ENCODE measurements around the gene CCRL2. TPM values are rescaled to one million over a fixed set of nuclear protein-coding genes. Genes with fewer than 3 reads are reported as not detected.

CCRL2 gene
- total and polyA plus RNA-seq, 11 donors, result 0.70 to 8.1 (median 1.7) TPM

DNA sequence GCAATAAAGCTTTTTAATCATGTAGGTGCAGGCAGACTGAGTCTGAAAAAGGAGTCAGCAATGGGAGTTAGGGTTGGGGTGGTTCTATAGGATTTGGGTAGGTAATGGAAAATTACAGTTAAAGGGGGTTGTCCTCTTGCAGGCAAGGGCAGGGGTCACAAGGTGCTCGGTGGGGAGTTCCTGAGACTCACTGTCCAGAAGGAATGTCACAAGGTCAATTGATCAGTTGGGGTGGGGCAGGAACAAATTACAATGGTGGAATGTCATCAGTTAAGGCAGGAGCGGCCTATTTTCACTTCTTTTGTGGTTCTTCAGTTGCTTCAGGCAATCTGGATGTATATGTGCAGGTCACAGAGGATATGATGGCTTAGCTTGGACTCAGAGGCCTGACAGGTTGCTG, 14.0 kb upstream of the CCRL2 start:
- ATAC-seq (no peak), DNase-seq (no peak)
- Histone ChIP-seq H3K27ac (no peak overlapping the region), H3K27me3 (no peaks in the 10 kb centered on the region), H3K36me3 (no peaks in the 10 kb centered on the region), H3K9me3 (no peaks in the 10 kb centered on the region), H3K4me1 (peaks cover 0 to 33% (median 0%) of the 10 kb centered on the region in 12 donors), H3K4me3 (no peak overlapping the region)
- 77 to 90% (median 86%) methylated on average over 2 of the region's 2 CpGs for WGBS, 4 donors
- TF ChIP-seq, protein P1, sequence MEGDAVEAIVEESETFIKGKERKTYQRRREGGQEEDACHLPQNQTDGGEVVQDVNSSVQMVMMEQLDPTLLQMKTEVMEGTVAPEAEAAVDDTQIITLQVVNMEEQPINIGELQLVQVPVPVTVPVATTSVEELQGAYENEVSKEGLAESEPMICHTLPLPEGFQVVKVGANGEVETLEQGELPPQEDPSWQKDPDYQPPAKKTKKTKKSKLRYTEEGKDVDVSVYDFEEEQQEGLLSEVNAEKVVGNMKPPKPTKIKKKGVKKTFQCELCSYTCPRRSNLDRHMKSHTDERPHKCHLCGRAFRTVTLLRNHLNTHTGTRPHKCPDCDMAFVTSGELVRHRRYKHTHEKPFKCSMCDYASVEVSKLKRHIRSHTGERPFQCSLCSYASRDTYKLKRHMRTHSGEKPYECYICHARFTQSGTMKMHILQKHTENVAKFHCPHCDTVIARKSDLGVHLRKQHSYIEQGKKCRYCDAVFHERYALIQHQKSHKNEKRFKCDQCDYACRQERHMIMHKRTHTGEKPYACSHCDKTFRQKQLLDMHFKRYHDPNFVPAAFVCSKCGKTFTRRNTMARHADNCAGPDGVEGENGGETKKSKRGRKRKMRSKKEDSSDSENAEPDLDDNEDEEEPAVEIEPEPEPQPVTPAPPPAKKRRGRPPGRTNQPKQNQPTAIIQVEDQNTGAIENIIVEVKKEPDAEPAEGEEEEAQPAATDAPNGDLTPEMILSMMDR (IDR thresholded peaks at IDR 0.05), result no peak
- no peak for TF ChIP-seq POLR2A (IDR thresholded peaks at IDR 0.05)
- intact Hi-C loops (cut with DNase I), result no loop called here

DNA sequence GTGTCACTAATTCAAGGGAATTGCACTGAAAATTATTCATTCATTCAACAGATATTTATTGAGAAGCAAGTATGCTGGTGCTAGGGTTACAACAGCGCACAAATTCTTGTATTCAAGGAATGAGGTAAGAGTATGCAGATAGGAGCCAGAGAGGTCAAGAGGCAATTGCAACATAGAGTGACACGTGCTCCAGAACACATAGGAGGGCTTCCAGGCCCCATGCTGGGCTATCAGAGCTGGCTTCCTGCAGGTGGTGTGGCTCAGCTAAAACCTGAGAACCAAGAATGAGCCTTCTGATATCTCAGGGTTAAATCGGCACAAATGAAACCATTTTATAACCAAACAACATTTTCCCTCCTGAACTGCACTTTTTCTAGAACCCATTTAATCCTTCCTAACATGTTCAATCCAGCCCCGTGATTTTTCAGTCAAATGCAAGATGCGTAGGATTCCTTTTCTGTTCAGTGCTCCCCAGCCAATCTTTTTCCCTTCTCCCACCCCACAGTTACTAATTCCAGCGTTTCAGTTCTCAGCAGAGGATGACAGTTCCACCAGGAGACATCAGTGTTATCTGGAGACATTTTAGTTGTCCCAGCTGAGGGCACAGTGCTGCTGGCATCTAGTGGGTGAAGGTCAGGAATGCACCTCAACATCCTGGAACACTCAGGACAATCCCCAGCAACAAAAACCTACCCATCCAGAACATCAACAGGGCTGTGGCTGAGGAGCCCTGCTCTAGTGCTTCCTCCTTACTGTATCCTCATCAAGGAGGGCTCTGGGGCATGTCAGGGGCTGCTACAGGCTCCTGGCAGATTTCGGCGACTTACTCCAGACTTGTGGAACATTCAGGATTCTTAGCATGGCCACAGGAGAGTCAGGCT, 13.3 kb upstream of the CCRL2 start:
- Histone ChIP-seq H3K9me3 (no peaks in the 10 kb centered on the region), H3K27me3 (no peaks in the 10 kb centered on the region), H3K4me1 (peaks cover 0 to 34% (median 0%) of the 10 kb centered on the region in 12 donors), H3K36me3 (no peaks in the 10 kb centered on the region), H3K27ac (no peak overlapping the region), H3K4me3 (no peak overlapping the region)
- no peak for TF ChIP-seq POLR2A (IDR thresholded peaks at IDR 0.05)
- TF ChIP-seq, protein P1 (IDR thresholded peaks at IDR 0.05), result no peak
- intact Hi-C loops (cut with DNase I), result no loop called here
- 70 to 80% (median 75%) methylated on average over 8 of the region's 8 CpGs for WGBS, 4 donors
- DNase-seq (no peak), ATAC-seq (peak in 1 of 4 donors; percentile 26)

DNA sequence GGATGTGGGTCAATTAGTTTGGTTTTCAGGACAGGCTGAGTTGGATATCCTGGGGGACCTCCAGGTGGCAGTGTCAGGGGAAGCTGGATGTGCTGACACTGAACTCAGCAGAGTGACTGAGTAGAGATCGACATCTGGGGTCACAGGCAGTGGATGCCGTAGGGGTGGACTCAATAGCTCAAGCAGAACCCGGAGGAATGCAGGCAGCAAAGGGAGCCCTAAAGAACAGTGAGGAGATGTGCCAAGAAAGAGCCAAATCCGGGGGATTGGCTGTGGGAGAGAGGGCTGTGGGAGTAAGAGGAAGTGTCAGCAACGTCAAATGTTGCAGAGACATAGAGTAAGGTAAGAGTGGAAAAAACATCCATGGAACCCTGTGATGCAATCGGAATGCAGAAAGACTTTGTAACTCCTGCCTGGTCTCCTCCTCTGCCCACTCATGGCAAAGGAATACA, 11.8 kb upstream of the CCRL2 start:
- Histone ChIP-seq H3K36me3 (no peaks in the 10 kb centered on the region), H3K9me3 (no peaks in the 10 kb centered on the region), H3K27me3 (no peaks in the 10 kb centered on the region), H3K4me1 (peaks cover 0 to 49% (median 0%) of the 10 kb centered on the region in 12 donors), H3K4me3 (no peak overlapping the region), H3K27ac (no peak overlapping the region)
- WGBS, 4 donors, result 47 to 59% (median 56%) methylated on average over 6 of the region's 6 CpGs
- TF ChIP-seq, protein P1 (IDR thresholded peaks at IDR 0.05), result no peak
- TF ChIP-seq POLR2A (IDR thresholded peaks at IDR 0.05), result no peak
- intact Hi-C loops (cut with DNase I), result no loop called here
- ATAC-seq, result peak in 1 of 4 donors; percentile 46
- no peak for DNase-seq

DNA sequence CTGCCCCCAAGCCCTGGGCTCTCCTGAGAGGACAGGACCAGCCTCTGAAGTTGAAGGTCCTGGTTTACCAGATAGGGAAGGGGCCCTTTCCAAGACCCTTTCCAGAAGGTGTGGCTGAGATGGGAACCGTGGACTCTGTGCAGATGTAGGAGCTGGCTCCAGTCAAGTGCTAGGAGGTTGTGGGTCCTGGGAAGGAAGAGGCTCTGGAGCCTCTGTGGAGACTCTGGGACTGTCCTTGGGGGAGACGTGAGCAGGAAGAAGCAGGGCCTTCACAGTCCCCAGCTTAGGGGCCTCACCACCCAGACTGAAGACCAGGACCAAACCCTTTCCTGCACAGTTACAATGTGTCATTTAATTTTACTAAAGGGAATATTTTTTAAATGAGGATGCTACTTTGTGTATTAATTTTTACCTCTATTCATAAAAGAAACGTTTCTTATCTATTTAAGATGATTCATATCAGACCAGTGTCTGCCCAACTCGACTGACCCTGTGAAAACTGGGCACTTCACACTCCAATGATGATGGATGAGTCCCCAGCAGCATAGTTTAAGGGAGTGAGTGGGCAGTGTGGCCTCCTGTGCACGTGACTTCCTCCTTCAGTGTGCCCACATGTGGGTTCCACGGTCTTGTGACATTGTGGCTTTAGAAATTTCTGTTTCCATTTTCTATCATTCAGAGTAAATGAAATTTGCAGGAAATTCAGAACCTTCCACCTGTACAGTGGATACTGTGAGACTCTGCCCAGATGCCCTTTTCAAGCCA, 11.1 kb upstream of the CCRL2 start:
- no peak overlapping the region for H3K4me3 ChIP-seq
- 71 to 84% (median 74%) methylated on average over 6 of the region's 6 CpGs for WGBS, 4 donors
- peak overlapping the region in 1 of 12 donors; percentile 42 for H3K27ac ChIP-seq
- no peaks in the 10 kb centered on the region for H3K36me3 ChIP-seq
- H3K27me3 ChIP-seq, result no peaks in the 10 kb centered on the region
- DNase-seq (no peak), ATAC-seq (peak in 1 of 4 donors; percentile 54)
- peaks cover 0 to 55% (median 0%) of the 10 kb centered on the region in 12 donors for H3K4me1 ChIP-seq
- TF ChIP-seq, protein P1 (IDR thresholded peaks at IDR 0.05), result no peak
- TF ChIP-seq POLR2A (IDR thresholded peaks at IDR 0.05), result no peak
- intact Hi-C loops (cut with DNase I), result no loop called here
- no peaks in the 10 kb centered on the region for H3K9me3 ChIP-seq

Measured in heart left ventricle (tissue), 16 donors.